GM19328 (cell line): ENCODE measurements around the gene IDI2.

Source experiments
- ATAC-seq: cut with Tn5 transposase; IDR thresholded peaks from one replicate; pipeline ENCODE4 v1.9.1; 2021; ENCODE audit warnings: mild to moderate bottlenecking, moderate library complexity; ENCODE audit not compliant: unreplicated experiment

IDI2 gene

DNA sequence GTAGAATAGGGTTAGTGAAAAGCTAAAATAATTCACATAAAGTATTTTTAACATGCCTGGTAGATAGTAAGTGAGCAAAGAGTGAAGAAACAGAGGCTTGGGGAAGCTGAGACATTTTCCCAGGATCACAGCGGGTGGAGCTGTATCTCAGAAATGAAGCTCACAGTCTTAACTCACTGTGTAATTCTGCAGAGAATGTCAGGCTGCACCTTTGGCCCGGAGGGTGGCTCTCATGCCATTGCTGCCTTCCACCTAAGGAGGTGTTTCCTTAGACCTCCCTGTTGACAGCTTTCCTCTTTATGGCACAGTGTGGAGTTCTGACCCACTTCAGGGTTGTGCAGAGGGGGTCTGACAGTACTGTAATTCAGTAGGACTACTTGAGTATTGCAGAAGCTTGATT, 40.3 kb downstream of the IDI2 start:
- no peak for ATAC-seq

DNA sequence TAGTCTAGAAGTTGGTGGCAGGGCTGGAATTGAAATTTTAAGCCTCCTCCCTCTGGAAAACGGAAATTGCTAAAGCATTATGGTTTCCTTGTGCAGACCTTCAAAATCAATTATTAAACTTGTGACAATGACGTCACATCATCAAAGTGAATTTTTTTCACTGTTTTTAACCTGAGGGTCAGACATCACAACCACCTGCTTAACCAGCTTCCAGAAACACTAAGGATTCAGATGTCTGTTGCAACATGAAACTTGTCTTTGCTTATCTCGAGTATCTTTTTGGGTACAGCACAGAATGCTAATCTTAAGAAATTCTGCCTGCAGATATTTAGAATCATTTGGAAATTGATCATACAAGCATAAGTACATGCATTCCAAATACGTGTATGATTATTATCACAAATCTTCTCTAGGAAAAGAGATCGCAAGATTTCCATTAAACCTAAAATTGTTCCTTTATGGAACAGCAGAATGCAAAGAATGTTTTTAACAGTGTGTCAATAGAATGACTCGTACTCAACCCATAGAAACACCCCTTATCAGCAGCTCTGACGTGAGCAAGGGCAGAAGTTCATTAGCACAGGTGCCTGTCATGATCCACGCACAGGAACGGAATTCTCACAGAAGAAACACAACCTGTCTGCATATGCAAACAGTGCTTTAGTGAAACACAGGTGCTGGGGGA, 41.5 kb downstream of the IDI2 start:
- ATAC-seq: no peak

DNA sequence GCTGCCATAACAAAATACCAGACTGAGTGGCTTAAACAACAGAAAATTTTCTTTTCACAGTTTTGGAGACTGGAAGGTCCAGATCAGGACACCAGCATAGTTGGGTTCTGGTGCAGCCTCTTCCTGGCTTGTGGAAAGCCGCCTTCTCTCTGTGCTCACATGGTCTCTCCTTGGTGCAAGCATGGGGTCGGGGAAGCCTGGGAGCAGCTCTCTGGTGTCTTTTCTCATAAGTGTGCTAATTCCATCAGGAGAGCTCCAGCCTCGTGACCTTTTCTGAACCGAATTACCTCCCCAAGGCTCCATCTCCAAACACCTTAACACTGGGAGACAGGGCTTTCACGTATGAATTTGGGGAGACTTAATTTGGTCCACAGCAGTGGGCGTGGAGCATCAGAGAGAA, 42.3 kb downstream of the IDI2 start:
- ATAC-seq: no peak

DNA sequence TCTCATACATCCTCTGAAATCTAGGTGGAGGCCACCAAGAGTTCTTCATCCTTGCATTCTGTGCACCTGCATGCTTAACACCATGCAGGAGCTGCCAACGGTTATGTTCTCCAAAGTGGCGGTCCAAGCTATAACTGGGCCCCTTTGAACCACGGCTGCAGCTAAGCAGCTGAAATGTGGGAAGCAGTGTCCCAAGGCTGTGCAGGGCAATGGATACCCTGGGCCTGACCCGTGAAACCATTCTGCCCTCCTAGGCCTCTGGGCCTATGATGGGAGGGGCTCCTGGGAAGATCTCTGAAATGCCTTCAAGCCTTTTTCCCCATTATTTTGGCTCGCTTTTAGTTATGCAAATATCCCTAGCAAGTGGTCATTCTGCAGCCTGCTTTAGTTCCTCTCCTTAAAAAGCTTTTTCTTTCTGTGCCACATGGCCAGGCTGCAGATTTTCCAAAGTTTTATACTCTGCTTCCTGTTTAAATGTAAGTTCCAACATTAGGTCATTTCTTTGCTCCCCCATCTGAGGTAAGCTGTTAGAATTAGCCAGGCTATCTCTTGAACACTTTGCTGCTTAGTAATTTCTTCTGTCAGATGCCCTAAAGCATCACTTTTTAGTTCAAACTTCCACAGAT, 45.1 kb downstream of the IDI2 start:
- no peak for ATAC-seq

DNA sequence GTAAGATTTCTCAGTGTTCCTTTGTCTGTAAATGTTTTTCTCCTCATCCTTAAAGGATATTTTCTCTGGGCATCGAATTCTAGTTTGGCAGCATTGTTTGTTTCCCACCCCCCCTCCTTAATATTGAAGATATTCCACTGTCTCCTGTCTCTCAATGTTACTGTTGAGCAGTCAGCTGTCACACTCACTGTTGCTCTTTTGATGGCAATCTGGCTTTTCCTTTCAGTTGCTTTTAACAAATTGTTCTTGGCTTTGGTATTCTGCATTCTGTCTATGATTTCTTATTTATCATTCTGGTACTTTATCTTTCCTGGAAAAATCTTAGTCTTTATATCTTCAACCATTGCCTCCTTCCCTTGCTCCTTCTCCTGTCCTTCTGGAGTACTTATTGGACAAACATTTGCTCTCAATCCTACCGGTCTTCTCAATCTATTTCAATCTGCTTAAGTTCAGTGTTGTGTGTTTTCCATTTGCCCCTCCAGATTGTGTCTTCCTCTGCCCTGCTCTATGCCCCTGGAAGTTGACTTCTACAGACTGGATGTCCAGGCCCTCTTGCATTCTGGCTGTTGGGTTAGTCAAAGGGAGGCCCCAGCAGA, 46.7 kb downstream of the IDI2 start:
- ATAC-seq: no peak

DNA sequence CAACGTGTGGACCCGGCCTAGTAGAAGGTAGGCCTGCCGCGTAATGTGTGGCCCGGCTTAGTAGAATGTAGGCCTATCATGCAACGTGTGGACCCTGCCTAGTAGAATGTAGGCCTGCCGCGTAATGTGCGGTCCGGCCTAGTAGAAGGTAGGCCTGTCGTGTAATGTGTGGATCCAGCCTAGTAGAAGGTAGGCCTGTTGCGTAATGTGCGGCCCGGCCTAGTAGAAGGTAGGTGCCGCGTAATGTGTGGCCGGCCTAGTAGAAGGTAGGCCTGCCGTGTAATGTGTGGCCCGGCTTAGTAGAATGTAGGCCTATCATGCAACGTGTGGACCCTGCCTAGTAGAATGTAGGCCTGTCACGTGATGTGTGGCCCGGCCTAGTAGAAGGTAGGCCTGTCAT, 49.3 kb downstream of the IDI2 start:
- ATAC-seq: no peak

DNA sequence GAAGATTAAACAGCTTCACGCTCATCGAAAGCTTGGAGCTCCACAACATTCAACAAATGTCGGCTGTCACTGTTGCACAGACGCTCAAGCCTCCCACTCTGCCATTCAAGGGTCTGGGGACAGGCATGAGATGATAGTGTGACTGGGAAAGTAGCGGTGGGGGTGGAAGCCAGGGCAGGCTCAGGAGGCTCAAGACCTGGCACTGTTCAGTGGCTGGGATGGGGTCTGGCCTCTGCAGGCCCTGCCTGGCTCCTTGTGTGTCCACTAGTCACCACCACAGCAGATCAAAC, 50.9 kb downstream of the IDI2 start:
- ATAC-seq: no peak

DNA sequence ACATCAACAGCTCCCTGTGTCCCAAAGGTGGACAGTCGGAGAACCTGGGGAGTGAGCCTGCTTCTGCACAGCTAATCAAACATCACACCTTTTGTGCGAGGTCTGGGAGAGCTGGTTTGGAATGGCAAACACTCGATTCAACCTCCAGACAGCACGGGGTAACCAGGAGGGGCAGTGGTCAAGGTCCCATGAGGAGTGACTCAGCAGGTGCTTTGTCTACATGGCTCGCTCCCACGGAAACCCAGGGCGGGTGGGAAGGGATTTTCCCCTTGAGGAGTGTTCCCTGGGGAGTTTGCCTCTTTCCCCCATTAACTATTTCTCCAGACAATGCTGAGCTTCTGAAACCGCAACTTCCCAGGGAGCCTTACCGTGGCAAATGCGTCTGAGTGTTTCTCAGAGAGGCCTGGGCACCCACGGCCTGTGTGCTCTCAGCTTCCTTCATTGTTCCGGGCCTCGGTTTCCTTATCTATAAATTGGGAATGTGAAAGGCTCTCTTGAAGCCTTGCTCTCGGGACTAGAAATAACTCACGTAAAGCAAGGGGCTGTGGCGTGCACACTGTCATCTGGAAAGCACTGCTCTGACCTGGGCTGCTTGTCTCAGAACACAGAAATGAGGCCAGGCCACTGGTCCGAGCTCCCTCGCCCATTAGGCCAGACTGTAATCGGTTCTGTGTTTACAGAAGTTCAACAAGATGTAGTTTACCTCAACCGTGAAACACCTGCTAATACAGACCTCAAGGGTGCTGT, 51.4 kb downstream of the IDI2 start:
- ATAC-seq: no peak

DNA sequence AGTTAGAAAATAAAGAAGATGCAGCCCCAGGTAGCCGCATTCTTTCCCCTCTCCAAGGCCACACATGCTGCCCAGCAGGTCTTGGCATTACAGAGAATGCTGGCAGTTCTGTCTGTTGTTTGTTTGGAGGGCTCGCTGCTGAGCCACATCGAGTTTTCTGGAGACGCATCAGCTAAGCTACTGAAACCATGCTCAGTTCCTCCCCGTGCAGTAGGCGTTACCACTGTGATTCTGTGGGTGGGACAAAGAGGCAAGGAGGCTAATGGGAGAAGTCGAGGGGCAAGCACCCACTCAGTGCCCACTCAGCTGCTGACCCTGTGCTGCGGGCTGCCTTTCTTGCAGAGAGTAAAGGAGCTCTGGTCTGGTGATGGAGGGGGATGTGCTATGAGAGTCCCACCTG, 52.9 kb downstream of the IDI2 start:
- no peak for ATAC-seq

DNA sequence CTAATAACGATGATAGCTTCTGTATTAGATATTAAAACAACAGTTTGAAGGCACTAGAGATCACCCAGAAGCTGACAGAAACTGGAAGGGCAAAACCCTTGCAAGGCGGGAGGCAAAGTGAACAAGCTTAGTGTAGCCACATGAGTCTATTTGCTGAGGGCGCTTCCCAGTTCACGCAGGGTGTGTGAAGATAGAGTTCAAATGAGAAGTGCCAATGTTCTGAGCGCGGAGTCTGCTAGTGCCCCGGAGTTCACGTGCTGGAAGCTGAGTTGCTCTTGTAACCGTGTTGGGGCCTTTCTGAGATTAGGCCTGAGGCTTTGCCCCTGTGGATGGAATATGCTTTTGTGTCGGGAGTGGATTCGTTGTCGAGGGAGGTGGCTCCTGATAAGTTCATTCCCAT, 54.0 kb downstream of the IDI2 start:
- no peak for ATAC-seq

DNA sequence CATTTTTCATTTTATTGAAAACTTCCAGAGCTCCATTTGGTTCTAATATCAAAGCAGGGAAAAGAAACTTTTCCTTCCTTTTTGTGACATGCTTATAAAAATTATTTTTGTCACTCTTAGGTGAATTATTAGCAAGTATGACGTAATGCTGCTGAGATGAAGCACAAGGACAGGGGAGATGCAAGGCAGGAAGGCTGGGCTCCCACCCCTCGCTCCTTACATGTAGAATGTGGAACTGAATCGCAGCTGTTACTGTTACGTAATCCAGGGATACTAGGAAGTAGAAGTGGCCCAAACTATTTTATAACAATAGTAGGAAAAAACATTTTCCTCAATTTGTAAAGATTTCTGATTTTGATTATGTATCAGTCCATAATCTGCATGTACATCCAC, 54.5 kb downstream of the IDI2 start:
- ATAC-seq: no peak

DNA sequence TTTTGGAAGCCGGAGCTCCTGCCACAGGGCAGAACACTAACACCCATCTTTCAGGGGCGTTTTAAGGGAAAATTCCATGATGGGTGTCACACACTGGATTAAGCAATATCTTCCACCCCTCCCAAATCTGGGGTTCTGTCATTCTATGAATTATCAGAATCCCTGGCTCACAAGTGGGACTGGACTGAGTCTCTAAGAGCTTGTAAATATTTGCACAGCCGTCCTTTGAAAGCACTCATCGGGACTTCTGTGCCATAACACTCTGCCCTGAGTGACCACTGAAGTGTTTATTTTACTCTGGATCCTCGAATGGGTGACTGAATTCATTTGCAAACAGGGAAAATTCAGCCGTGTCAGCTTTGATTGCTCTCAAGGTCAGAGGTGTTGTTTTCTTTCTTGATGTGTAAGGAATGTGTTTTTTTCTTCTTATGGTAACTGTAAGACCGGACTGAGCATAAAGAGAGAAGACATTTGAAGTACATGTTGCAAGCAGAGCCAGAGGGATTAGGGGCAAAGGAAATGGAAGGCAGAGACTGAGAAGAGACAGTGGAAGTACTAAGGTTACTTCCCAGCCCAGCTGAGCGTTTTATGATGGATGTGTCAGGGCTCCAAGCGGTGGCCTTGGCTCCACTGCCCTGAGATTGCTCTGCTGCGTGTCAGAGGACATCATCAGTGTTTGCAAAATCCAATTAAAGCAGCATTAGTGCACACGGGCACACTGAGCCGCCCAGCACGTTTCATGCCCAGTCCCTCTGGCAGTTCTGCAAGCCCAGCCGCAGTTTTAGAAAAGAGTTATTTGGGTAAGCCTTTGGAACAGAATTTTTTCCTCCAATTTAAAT, 55.1 kb downstream of the IDI2 start:
- ATAC-seq: no peak

DNA sequence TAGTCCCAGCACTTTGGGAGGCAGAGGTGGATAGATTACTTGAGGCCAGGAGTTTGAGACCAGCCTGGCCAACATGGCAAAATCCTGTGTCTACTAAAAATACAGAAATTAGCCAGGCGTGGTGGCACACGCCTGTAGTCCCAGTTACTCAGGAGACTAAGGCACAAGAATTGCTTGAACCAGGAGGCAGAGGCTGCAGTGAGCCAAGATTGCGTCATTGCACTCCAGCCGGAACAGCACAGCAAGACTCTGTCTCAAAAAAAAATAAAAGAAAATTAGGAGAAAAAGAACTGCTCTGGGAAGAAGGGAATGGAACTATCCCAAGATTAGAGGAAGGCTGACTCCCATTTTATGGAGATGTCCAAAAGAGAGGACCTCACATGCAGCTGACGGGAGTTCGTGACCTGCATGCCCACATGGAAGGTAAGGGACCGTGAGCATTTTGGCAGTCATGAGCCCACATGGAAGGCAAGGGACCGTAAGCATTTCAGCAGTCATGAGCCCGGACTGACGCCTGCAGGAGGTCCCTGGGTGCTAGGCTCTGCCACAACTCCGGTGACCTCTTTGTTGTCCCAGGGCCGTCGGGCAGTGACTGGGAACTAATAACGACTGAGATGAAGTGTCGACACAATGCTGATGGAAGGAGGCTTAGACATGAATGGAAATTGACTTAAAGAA, 56.0 kb downstream of the IDI2 start:
- no peak for ATAC-seq
